Smooth muscle cell (in vitro differentiated cells): ENCODE measurements around the gene MAPT. TPM values are rescaled to one million over a fixed set of nuclear protein-coding genes. Genes with fewer than 3 reads are reported as not detected.

ENCODE experiments used
- DNase-seq: peaks from one replicate; lab custom pipeline; 2025; ENCODE audit not compliant: unreplicated experiment; lab: John Stamatoyannopoulos, UW
- H2AFZ ChIP-seq: fragments of 200-600 bp; sonication (generic); 2 replicates; pipeline ENCODE4 v1.6.0; 2016; ENCODE audit warnings: antibody characterized with exemption, low read depth, mild to moderate bottlenecking
- H3F3A ChIP-seq: fragments of 200-600 bp; sonication (generic); 2 replicates; pipeline ENCODE4 v1.6.0; 2017; ENCODE audit warnings: antibody characterized with exemption, low read depth
- H3K27ac ChIP-seq: fragments of 200-600 bp; sonication (generic); 2 replicates; pipeline ENCODE4 v1.5.1; 2016; ENCODE audit warnings: low read depth, mild to moderate bottlenecking
- H3K27me3 ChIP-seq: fragments of 200-600 bp; sonication (generic); 2 replicates; pipeline ENCODE4 v1.6.1; 2016; ENCODE audit warnings: low read depth, mild to moderate bottlenecking
- H3K36me3 ChIP-seq: fragments of 200-600 bp; sonication (generic); 2 replicates; pipeline ENCODE4 v1.5.1; 2016; ENCODE audit warnings: low read depth
- H3K4me1 ChIP-seq: fragments of 200-600 bp; sonication (generic); 2 replicates; pipeline ENCODE4 v1.5.1; 2016; ENCODE audit warnings: low read depth
- H3K4me2 ChIP-seq: fragments of 200-600 bp; sonication (generic); 2 replicates; pipeline ENCODE4 v1.6.0; 2016; ENCODE audit warnings: mild to moderate bottlenecking
- H3K4me3 ChIP-seq: fragments of 200-600 bp; sonication (generic); 2 replicates; pipeline ENCODE4 v1.5.1; 2016; ENCODE audit warnings: mild to moderate bottlenecking
- H3K79me2 ChIP-seq: fragments of 200-600 bp; sonication (generic); 2 replicates; pipeline ENCODE4 v1.6.0; 2016; ENCODE audit warnings: low read depth, mild to moderate bottlenecking
- H3K9ac ChIP-seq: fragments of 200-600 bp; sonication (generic); 2 replicates; pipeline ENCODE4 v1.6.0; 2016; ENCODE audit warnings: low read depth
- H3K9me3 ChIP-seq: fragments of 200-600 bp; sonication (generic); replicated peaks from 2 replicates; pipeline ENCODE4 v1.5.1; 2016; ENCODE audit warnings: low read depth
- H4K20me1 ChIP-seq: fragments of 200-600 bp; sonication (generic); 2 replicates; pipeline ENCODE4 v1.6.0; 2016; ENCODE audit warnings: low read depth
- WGBS: methylation state at CpG from one replicate; pipeline ENCODE4 v1.1.7; 2016; ENCODE audit warnings: low lambda C conversion rate; 5-methylcytosine and 5-hydroxymethylcytosine counted together
- polyA plus RNA-seq: library from polyadenylated mRNA; unstranded; fragments of >200 nt; fragmentation: Nextera tagmentation; extraction: Ambion mirVana; gene quantifications from 2 replicates; pipeline ENCODE4 v1.2.1, GENCODE V29; 2016
- total RNA-seq: library from RNA; depleted of rRNA; stranded (reverse); fragments of >200 nt; gene quantifications from 2 replicates; pipeline ENCODE4 v1.2.3, GENCODE V29; 2014
- TF ChIP-seq, protein P1 (sequence below): fragments of 200-600 bp; sonication (generic); IDR thresholded peaks from 2 replicates; pipeline ENCODE4 v1.5.1; 2017; ENCODE audit warnings: borderline replicate concordance, mild to moderate bottlenecking, antibody characterized with exemption; ENCODE audit not compliant: insufficient read depth, poor library complexity, severe bottlenecking

MAPT gene
- total and polyA plus RNA-seq, 2 experiments from 2014 or later: 0.49 to 1.7 TPM

DNA sequence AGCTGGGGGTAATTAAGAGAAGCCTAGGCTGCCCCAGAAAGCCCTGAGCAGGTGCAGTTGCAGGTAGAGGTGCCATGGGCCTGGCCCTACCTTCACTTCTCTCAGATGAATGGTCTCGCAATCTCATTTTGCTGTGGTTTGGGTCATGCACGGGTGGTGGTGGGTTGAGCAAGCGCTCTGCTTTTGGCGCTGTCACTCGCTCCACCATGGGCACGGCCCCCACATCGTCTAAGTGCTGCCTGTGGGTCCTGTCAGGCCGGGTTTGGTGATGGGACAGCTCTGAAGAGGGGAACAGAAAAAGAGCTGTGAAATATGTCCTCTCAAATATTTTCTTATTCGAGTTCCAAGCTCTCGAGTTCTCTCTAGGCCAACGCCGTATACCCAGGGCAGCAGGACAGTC is 144.6 kb downstream of the MAPT start:
- no peak for DNase-seq
- 98% methylated on average over 12 of the region's 12 CpGs for WGBS
- H3K4me1 ChIP-seq: no peaks in the 10 kb centered on the region
- no peaks in the 10 kb centered on the region for H3K27me3 ChIP-seq
- TF ChIP-seq, protein P1, sequence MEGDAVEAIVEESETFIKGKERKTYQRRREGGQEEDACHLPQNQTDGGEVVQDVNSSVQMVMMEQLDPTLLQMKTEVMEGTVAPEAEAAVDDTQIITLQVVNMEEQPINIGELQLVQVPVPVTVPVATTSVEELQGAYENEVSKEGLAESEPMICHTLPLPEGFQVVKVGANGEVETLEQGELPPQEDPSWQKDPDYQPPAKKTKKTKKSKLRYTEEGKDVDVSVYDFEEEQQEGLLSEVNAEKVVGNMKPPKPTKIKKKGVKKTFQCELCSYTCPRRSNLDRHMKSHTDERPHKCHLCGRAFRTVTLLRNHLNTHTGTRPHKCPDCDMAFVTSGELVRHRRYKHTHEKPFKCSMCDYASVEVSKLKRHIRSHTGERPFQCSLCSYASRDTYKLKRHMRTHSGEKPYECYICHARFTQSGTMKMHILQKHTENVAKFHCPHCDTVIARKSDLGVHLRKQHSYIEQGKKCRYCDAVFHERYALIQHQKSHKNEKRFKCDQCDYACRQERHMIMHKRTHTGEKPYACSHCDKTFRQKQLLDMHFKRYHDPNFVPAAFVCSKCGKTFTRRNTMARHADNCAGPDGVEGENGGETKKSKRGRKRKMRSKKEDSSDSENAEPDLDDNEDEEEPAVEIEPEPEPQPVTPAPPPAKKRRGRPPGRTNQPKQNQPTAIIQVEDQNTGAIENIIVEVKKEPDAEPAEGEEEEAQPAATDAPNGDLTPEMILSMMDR: no peak
- H3K4me2 ChIP-seq: no peak overlapping the region
- no peak overlapping the region for H3K27ac ChIP-seq
- no peak overlapping the region for H2AFZ ChIP-seq
- H3F3A ChIP-seq: no peaks in the 10 kb centered on the region
- no peak overlapping the region for H3K9ac ChIP-seq
- H3K9me3 ChIP-seq: no peaks in the 10 kb centered on the region
- H4K20me1 ChIP-seq: peaks cover 59% of the 10 kb centered on the region
- peaks cover 28% of the 10 kb centered on the region for H3K36me3 ChIP-seq
- no peak overlapping the region for H3K4me3 ChIP-seq
- H3K79me2 ChIP-seq: peaks cover 12% of the 10 kb centered on the region

DNA sequence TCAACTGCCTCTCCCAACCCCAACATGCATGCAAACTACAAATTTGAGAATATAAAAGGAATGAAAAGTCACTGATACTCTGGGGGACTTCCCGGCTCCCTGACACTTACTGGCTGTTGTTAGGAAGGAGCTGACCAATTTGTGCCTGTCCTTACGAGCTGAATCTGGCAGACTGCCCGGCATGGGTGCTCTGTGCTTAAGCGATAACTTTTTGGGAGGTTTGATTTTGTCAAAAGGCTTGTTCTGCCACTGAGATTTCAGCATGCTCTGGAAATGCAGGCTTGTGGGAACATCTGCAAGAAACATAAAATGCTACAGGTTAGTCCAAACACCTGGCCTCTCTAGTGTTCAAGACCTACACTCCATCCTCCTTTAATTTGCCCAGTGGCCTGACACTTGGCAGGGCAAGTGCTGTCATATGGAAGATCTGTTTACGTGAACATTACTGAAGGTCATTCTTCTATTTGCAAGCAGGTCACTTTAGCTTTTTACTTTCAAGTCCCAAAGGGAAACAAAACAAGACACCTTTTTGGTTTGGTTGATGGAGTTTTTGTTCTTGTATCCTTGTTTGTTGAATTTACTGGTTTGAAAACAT is 145.3 kb downstream of the MAPT start:
- Histone ChIP-seq H3K27ac (no peak overlapping the region), H3K4me2 (no peak overlapping the region), H3F3A (no peaks in the 10 kb centered on the region), H3K79me2 (peaks cover 13% of the 10 kb centered on the region), H3K36me3 (peaks cover 28% of the 10 kb centered on the region), H3K9ac (no peak overlapping the region), H3K9me3 (no peaks in the 10 kb centered on the region), H2AFZ (no peak overlapping the region), H3K27me3 (no peaks in the 10 kb centered on the region), H3K4me1 (no peaks in the 10 kb centered on the region), H4K20me1 (peaks cover 63% of the 10 kb centered on the region), H3K4me3 (no peak overlapping the region)
- TF ChIP-seq, protein P1: no peak
- DNase-seq: no peak
- WGBS: 95% methylated on average over 5 of the region's 5 CpGs

DNA sequence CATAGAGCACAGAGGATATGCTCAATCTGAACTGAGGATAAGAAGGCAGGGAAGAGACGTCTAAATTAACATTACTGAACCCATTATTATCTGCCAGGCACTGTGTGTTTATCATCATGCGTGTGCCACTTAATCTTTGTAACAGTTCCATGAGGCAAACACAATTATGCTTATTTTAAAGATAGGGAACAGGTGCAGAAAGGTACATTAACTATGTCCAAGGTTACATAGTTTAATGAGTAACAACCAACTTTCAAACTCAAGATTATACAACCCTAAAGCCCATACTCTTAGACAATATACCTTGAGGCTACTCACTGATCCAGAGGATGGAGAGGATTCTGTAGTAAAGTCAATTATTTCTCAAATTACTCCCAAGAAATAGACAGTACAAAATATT is 147.9 kb downstream of the MAPT start:
- H3K4me2 ChIP-seq: no peak overlapping the region
- no peak overlapping the region for H3K9ac ChIP-seq
- H3K27me3 ChIP-seq: no peaks in the 10 kb centered on the region
- H3K4me1 ChIP-seq: no peaks in the 10 kb centered on the region
- H2AFZ ChIP-seq: no peak overlapping the region
- no peak for DNase-seq
- peaks cover 23% of the 10 kb centered on the region for H3K36me3 ChIP-seq
- peaks cover 73% of the 10 kb centered on the region for H4K20me1 ChIP-seq
- WGBS: 95% methylated on average over 2 of the region's 2 CpGs
- H3K27ac ChIP-seq: no peak overlapping the region
- no peak overlapping the region for H3K4me3 ChIP-seq
- H3K9me3 ChIP-seq: no peaks in the 10 kb centered on the region
- H3K79me2 ChIP-seq: peaks cover 17% of the 10 kb centered on the region
- TF ChIP-seq, protein P1: no peak
- H3F3A ChIP-seq: peaks cover 7% of the 10 kb centered on the region

DNA sequence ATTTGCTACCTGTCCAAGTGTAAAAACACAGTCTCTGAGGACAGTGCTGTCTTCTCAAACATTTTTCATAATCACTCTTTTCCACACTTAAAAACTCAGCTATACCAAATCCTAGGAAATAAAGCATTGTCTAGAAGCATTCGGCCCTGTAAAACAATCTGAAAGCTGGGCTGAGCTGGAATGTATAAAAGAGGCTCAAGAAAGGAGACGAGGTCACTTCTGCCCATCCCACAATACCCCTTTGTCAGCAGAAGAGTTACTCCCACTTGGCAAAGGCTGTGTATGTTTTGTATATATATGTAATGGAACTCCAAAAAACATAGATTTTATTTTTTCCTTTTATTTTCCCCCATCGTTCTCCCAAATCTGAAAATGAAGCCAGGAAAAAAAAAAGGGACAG is 148.6 kb downstream of the MAPT start:
- Histone ChIP-seq H3K4me3 (no peak overlapping the region), H2AFZ (no peak overlapping the region), H3F3A (peaks cover 7% of the 10 kb centered on the region), H3K36me3 (peaks cover 16% of the 10 kb centered on the region), H3K27ac (no peak overlapping the region), H3K27me3 (no peaks in the 10 kb centered on the region), H4K20me1 (peaks cover 70% of the 10 kb centered on the region), H3K79me2 (peaks cover 19% of the 10 kb centered on the region), H3K4me2 (no peak overlapping the region), H3K4me1 (no peaks in the 10 kb centered on the region), H3K9me3 (no peaks in the 10 kb centered on the region), H3K9ac (no peak overlapping the region)
- WGBS: 92% methylated on average over 3 of the region's 3 CpGs
- TF ChIP-seq, protein P1: no peak
- no peak for DNase-seq
